Upper lobe of left lung (tissue), 4 donors: ENCODE data around the gene KLHL7.

ENCODE experiments used
- CTCF ChIP-seq, 6 experiments: fragments of 450-650 bp in 4 of 6; fragments of 200-600 bp in 2 of 6; sonication (generic) in 2 of 6; IDR thresholded peaks; one replicate each; pipeline ENCODE4 v1.5.1; 2016 to 2019; ENCODE audit warnings: antibody characterized with exemption in 6 of 6
- EP300 ChIP-seq, 4 donors: sonication (generic); formaldehyde crosslinking; IDR thresholded peaks; one replicate each; pipeline ENCODE4 v1.5.1; 2017; ENCODE audit warnings: antibody characterized with exemption in 4 of 4, control low read depth in 2 of 4
- POLR2A ChIP-seq, 4 donors: fragments of 450-650 bp; IDR thresholded peaks; one replicate each; pipeline ENCODE4 v1.5.1; 2016 to 2017; ENCODE audit warnings: antibody characterized with exemption in 4 of 4, mild to moderate bottlenecking in 2 of 4
- POLR2AphosphoS5 ChIP-seq, 2 donors: sonication (generic); formaldehyde crosslinking; IDR thresholded peaks; one replicate each; pipeline ENCODE4 v1.5.1; 2017; ENCODE audit warnings: antibody characterized with exemption in 2 of 2

DNA sequence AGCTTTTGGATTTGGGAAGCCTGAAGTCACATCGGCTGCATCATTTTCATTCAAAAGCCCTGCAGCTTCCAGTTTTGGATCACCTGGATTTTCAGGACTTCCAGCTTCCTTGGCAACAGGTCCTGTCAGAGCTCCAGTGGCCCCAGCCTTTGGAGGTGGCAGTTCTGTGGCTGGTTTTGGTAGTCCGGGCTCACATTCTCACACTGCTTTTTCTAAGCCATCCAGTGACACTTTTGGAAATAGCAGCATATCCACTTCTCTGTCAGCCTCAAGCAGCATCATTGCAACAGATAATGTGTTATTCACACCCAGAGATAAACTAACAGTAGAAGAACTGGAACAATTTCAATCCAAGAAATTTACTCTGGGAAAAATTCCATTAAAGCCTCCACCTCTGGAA lies 94.7 kb downstream of the KLHL7 start:
- TF ChIP-seq CTCF (IDR thresholded peaks at IDR 0.05) (no peak), EP300 (IDR thresholded peaks at IDR 0.05) (no peak), POLR2AphosphoS5 (IDR thresholded peaks at IDR 0.05) (no peak), POLR2A (IDR thresholded peaks at IDR 0.05) (no peak)
